Fibroblast of skin of left quadriceps (primary cell): Measurements from ENCODE around the gene DNAH6.
"Not testable (repeated sequence)": the region's sequence is repeated elsewhere in the genome, so short reads cannot be mapped to it uniquely, and the experiment has no call there.

Experiments used
- DNase-seq, 2 experiments: peaks; one replicate each; pipeline ENCODE4 v3.0.0-alpha.2; 2013; ENCODE audit warnings: low read depth in 2 of 2

DNAH6 gene

GRCh38 chr2:84741182-84741822 is 225.0 kb downstream of the DNAH6 start:
- no peak for DNase-seq

DNA sequence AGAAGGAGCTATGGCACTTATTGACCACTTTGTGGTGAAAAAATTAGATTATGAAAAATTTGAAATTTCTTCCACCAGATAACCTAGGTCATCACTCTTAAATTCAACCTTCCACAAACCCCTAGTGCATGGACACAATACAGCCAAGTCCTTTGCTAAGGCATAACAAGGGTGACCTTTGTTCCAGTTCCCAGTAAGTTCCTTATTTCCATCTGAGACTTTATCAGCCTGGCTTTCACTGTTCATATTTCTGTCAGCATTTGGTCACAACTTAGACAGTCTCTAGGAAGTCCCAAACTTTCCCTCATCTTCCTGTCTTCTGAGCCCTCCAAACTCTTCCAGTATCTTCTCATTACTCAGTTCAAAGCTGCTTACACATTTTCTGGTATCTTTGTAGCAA is 232.0 kb downstream of the DNAH6 start:
- DNase-seq: no peak

DNA sequence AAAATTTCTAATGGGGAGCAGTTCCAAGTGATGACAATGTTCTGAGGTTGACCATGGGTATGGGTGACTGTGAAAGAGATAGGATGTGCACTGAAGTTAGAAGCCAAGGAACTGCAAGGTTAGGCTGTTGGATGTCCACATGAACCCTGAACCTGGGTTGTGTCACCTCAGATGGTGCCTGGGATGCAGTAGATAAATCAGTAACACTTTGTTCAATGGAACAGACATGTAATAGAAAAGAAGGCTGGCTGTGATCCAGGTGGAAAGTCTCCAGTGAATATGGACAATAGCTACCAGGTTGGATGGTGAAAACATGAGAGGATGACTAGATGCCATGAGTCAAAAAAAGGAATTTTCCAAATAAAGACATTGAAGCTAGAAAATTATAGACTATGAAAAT is 233.1 kb downstream of the DNAH6 start:
- DNase-seq: no peak

- no peak for DNase-seq
Observed at GRCh38 chr2:84755096-84755495, 238.8 kb downstream of the DNAH6 start.

GRCh38 chr2:84757648-84758047 is 241.3 kb downstream of the DNAH6 start:
- DNase-seq: no peak

DNA sequence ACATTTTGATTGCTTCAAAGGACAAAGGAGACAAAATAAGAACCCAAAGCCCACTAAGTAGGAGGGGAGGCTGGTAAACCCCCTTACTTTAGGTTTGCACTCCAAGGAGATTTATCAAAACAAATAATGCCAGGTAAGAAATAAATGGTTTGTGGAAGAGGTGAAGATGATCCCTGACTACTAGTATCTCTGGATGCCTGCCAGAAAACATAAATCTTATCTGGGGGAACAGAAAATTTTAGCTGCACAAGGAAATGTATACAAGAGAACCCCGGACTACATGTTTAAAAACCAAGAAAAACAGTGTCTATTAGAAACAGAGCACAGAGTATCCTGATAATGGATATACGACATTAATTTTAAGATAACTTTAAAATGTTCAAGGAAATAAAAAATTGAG is 250.5 kb downstream of the DNAH6 start:
- no peak for DNase-seq

GRCh38 chr2:84768840-84769239 is 252.5 kb downstream of the DNAH6 start:
- DNase-seq: no peak

GRCh38 chr2:84770280-84770679 is 254.0 kb downstream of the DNAH6 start:
- DNase-seq: no peak

- no peak for DNase-seq
Observed at GRCh38 chr2:84771251-84771650, 255.0 kb downstream of the DNAH6 start.

- DNase-seq: not testable (repeated sequence)
Observed at GRCh38 chr2:84773562-84773961, 257.3 kb downstream of the DNAH6 start.

- DNase-seq: no peak
Observed at GRCh38 chr2:84776011-84776410, 259.7 kb downstream of the DNAH6 start.

GRCh38 chr2:84778911-84779690 is 262.8 kb downstream of the DNAH6 start:
- DNase-seq: no peak

- no peak for DNase-seq
Observed at GRCh38 chr2:84779781-84780180, 263.5 kb downstream of the DNAH6 start.

GRCh38 chr2:84781942-84782716 is 265.8 kb downstream of the DNAH6 start:
- DNase-seq: no peak

- no peak for DNase-seq
Observed at GRCh38 chr2:84782717-84783442, 266.6 kb downstream of the DNAH6 start.

DNA sequence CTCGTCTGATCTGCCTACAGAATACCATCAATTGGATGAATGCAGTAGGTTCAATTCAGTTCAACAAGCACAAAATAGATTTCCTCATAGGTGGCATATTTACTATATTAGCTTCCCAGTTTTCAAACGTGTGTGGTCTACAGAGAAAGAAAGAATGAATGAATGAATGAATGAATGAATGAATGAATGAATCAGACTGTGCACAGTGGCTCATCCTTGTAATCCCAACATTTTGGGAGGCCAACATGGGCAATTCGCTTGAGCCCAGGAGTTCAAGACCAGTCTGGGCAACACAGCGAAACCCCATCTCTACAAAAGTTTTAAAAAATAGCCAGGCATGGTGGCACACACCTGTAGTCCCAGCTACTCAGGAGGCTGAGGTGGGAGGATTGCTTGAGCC is 269.7 kb downstream of the DNAH6 start:
- no peak for DNase-seq

GRCh38 chr2:84786601-84787000 is 270.3 kb downstream of the DNAH6 start:
- DNase-seq: no peak

GRCh38 chr2:84788027-84788426 is 271.7 kb downstream of the DNAH6 start:
- no peak for DNase-seq

- DNase-seq: no peak
Observed at GRCh38 chr2:84788498-84788897, 272.2 kb downstream of the DNAH6 start.

DNA sequence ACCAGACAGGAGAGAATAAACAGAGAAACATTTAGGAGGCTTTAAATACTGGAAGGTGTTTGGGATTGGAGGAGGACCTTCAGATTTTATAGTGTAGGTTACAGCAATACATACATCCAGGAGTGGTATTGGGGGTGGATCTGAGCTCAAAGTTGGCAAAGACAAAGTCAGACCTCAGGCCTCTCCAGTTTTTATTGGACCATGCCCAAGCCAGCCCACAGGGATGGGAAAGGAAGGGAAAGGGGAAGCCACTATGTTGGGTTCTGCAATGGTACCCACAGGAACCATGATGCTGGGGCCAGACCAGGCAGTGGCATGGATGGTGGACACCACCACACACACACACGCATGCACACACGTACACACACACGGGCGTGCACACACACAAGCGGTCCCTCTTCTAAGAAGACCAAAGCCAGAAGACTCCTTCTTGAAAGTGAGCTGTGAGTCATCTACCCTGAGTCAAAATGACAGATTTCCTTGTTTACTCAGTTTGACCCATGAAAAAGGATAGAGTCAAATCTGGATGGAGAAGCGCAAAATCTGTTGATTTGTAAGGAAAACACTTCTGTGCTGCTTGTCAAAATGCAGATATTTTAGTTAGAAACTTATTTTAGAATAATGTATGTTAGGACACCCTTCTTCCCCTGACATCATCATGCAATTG is 276.7 kb downstream of the DNAH6 start:
- DNase-seq: no peak

- DNase-seq: no peak
Observed at GRCh38 chr2:84793641-84794040, 277.3 kb downstream of the DNAH6 start.

DNA sequence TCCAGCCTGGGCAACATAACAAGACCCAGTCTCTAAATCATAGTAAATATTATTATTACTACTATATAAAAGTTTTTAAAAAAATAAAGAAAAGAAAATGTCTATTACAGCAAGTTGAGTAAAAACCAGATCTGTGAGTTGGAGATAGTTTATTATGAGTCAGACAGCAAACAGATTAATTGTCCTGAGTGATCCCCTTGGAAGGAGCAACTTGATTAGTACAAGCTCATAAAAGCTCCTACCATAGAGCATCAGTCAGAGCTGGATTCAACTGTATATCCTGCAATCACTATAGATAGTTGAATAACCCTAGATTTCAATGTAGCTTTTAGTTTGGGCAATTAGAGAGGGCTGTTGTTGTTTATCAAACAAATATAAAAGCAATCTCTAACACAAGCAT is 280.5 kb downstream of the DNAH6 start:
- DNase-seq: no peak
